Upper lobe of left lung (tissue), 6 donors: ENCODE data around the gene ERFE. TPM values are rescaled to one million over a fixed set of nuclear protein-coding genes. Genes with fewer than 3 reads are reported as not detected.

ENCODE experiments used
- ATAC-seq, 2 donors: fragments of 200-7000 bp; cut with Tn5 transposase; one replicate each; pipeline ENCODE4 v1.9.1; 2022; ENCODE audit warnings: mild to moderate bottlenecking in 2 of 2, moderate library complexity in 2 of 2; ENCODE audit not compliant: low FRiP score in 2 of 2
- DNase-seq, 2 donors: peaks; one replicate each; pipeline ENCODE4 v3.0.0-alpha.2; 2019 to 2020
- H3K27ac ChIP-seq, 4 donors: fragments of 200-600 bp; sonication (generic); one replicate each; pipeline ENCODE4 v1.5.1; 2016 to 2019
- H3K27me3 ChIP-seq, 4 donors: fragments of 200-600 bp; sonication (generic); one replicate each; pipeline ENCODE4 v1.5.1; 2017 to 2019
- H3K36me3 ChIP-seq, 4 donors: fragments of 200-600 bp; sonication (generic); one replicate each; pipeline ENCODE4 v1.5.1; 2016 to 2019
- H3K4me1 ChIP-seq, 4 donors: fragments of 200-600 bp; sonication (generic); one replicate each; pipeline ENCODE4 v1.5.1; 2018 to 2019
- H3K4me3 ChIP-seq, 4 donors: fragments of 200-600 bp; sonication (generic); one replicate each; pipeline ENCODE4 v1.5.1; 2017 to 2019; ENCODE audit warnings: mild to moderate bottlenecking in 2 of 4, moderate library complexity in 1 of 4
- H3K9me3 ChIP-seq, 4 donors: fragments of 200-600 bp; sonication (generic); one replicate each; pipeline ENCODE4 v1.5.1; 2018 to 2019
- EP300 ChIP-seq, 4 donors: sonication (generic); formaldehyde crosslinking; IDR thresholded peaks; one replicate each; pipeline ENCODE4 v1.5.1; 2017; ENCODE audit warnings: antibody characterized with exemption in 4 of 4, control low read depth in 2 of 4
- POLR2A ChIP-seq, 4 donors: fragments of 450-650 bp; IDR thresholded peaks; one replicate each; pipeline ENCODE4 v1.5.1; 2016 to 2017; ENCODE audit warnings: antibody characterized with exemption in 4 of 4, mild to moderate bottlenecking in 2 of 4
- POLR2AphosphoS5 ChIP-seq, 2 donors: sonication (generic); formaldehyde crosslinking; IDR thresholded peaks; one replicate each; pipeline ENCODE4 v1.5.1; 2017; ENCODE audit warnings: antibody characterized with exemption in 2 of 2
- WGBS, 2 donors: methylation state at CpG; one replicate each; pipeline ENCODE4 v1.1.5; 2017 to 2018; 5-methylcytosine and 5-hydroxymethylcytosine counted together
- total RNA-seq, 6 donors: library from RNA; depleted of rRNA in 4 of 6; stranded (reverse); fragments of >200 nt in 4 of 6; gene quantifications; one replicate each; pipeline versions ENCODE4 v1.1.0 to v1.2.1, GENCODE V29; 2016 to 2021
- TF ChIP-seq, protein P1 (sequence below), 6 experiments: fragments of 450-650 bp in 4 of 6; fragments of 200-600 bp in 2 of 6; sonication (generic) in 2 of 6; IDR thresholded peaks; one replicate each; pipeline ENCODE4 v1.5.1; 2016 to 2019; ENCODE audit warnings: antibody characterized with exemption in 6 of 6
- donor health status: DM: no; HTN: no; CAD: no; lungs with moderate emphysema.
- donor health status: DM: no; HTN: yes; CAD: no; lungs with severe emphysema.

ERFE gene
- total RNA-seq, 6 donors from 2014 or later, result 0.30 to 1.1 (median 0.43) TPM; not detected in 3

DNA sequence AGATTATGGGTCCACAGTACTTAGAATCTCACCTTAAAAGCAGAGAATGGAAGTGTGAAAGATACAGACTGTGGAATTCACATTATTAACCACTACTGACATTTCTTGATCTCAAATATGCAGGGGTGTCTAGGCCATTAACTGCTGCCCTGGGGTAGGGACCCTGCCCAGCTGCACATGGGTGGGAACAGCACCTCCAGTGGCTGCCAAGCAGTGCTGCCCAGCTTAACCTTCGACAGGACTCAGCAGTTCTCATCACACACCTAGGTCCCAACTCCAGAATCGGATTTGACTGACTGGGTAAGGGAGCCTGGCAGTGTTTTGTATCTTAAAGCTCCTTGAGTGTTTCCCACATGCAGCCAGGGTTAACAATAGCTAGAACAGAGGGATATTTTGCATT lies 14.9 kb downstream of the ERFE start:
- H3K4me3 ChIP-seq, result no peak overlapping the region

DNA sequence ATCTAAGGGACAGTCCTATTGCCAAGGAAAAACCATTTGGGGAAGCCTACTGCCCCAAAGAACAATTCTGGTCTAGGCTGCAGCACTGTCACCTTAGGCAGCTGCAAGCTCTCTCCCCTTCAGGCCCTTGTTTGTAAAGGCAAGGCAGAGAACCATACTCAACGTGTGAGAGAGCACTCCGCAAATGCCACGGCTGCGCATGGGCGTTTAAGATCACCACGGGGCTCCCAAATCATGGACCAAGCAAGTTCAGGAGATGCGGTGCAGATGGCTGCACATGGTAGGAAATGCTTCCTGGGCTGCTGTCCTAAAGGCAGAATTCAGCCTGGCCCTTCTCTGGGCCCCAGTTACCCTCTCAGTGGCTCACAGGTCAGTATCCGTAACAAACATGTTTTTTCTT lies 15.5 kb downstream of the ERFE start:
- Histone ChIP-seq H3K4me1 (peaks cover 7 to 15% (median 10%) of the 10 kb centered on the region in 4 donors), H3K9me3 (no peaks in the 10 kb centered on the region), H3K27me3 (no peaks in the 10 kb centered on the region), H3K27ac (no peak overlapping the region), H3K4me3 (no peak overlapping the region), H3K36me3 (peaks cover 20 to 95% (median 69%) of the 10 kb centered on the region in 4 donors)
- TF ChIP-seq, protein P1, sequence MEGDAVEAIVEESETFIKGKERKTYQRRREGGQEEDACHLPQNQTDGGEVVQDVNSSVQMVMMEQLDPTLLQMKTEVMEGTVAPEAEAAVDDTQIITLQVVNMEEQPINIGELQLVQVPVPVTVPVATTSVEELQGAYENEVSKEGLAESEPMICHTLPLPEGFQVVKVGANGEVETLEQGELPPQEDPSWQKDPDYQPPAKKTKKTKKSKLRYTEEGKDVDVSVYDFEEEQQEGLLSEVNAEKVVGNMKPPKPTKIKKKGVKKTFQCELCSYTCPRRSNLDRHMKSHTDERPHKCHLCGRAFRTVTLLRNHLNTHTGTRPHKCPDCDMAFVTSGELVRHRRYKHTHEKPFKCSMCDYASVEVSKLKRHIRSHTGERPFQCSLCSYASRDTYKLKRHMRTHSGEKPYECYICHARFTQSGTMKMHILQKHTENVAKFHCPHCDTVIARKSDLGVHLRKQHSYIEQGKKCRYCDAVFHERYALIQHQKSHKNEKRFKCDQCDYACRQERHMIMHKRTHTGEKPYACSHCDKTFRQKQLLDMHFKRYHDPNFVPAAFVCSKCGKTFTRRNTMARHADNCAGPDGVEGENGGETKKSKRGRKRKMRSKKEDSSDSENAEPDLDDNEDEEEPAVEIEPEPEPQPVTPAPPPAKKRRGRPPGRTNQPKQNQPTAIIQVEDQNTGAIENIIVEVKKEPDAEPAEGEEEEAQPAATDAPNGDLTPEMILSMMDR (IDR thresholded peaks at IDR 0.05), result no peak
- no peak for TF ChIP-seq POLR2AphosphoS5 (IDR thresholded peaks at IDR 0.05)
- TF ChIP-seq POLR2A (IDR thresholded peaks at IDR 0.05), result no peak
- TF ChIP-seq EP300 (IDR thresholded peaks at IDR 0.05), result no peak
- WGBS, 2 donors, result 90 to 92% methylated on average over 8 of the region's 8 CpGs
- ATAC-seq, result no peak
- DNase-seq, result no peak

More for the DNA sequence above, 14.9 kb downstream of the ERFE start:
- 85% methylated on average over 2 of the region's 2 CpGs; no CpG with 5 or more reads in 1 of the 2 donors for WGBS, 2 donors
- Histone ChIP-seq H3K27me3 (no peaks in the 10 kb centered on the region), H3K36me3 (peaks cover 16 to 95% (median 65%) of the 10 kb centered on the region in 4 donors), H3K4me1 (peaks cover 10 to 20% (median 12%) of the 10 kb centered on the region in 4 donors), H3K9me3 (no peaks in the 10 kb centered on the region), H3K27ac (no peak overlapping the region)
- TF ChIP-seq POLR2A (IDR thresholded peaks at IDR 0.05) (no peak), POLR2AphosphoS5 (IDR thresholded peaks at IDR 0.05) (no peak), EP300 (IDR thresholded peaks at IDR 0.05) (no peak)
- TF ChIP-seq, protein P1 (IDR thresholded peaks at IDR 0.05), result no peak
- ATAC-seq (no peak), DNase-seq (no peak)

DNA sequence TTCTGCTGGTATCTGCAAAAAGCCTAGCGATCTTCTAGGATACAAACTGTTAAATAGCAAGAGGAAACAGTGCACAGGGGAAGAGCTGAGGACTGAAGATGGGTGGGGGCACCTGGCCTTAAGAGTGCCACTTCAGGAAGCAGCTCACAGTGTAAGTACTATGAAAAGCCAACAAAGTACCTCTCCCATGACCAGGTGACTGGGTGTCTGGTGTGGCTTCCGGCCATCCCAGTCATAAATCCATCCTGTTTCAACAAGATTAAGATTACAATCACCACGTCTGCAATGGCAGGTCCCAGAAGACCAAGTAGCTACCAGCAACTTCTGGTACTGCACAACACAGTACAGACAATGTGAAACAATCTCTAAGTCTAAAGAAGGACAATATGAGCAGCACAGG lies 15.9 kb downstream of the ERFE start:
- no peak for DNase-seq
- 74 to 80% methylated on average over 3 of the region's 3 CpGs for WGBS, 2 donors
- H3K4me1 ChIP-seq, result peaks cover 5 to 12% (median 9%) of the 10 kb centered on the region in 4 donors

GRCh38 chr2:238176613-238177012 lies 17.8 kb downstream of the ERFE start:
- H3K27ac ChIP-seq, result no peak overlapping the region
- H3K4me3 ChIP-seq, result no peak overlapping the region
- H3K27me3 ChIP-seq, result no peaks in the 10 kb centered on the region
- DNase-seq (no peak), ATAC-seq (no peak)
- TF ChIP-seq EP300 (IDR thresholded peaks at IDR 0.05) (no peak), POLR2AphosphoS5 (IDR thresholded peaks at IDR 0.05) (no peak), POLR2A (IDR thresholded peaks at IDR 0.05) (no peak)
- TF ChIP-seq, protein P1 (IDR thresholded peaks at IDR 0.05), result no peak
- peaks cover 29 to 95% (median 79%) of the 10 kb centered on the region in 4 donors for H3K36me3 ChIP-seq
- peaks cover 0 to 3% (median 0%) of the 10 kb centered on the region in 4 donors for H3K4me1 ChIP-seq
- H3K9me3 ChIP-seq, result no peaks in the 10 kb centered on the region

More for the DNA sequence above, 15.9 kb downstream of the ERFE start:
- no peak overlapping the region for H3K27ac ChIP-seq
- no peak for TF ChIP-seq EP300 (IDR thresholded peaks at IDR 0.05)
- no peak for TF ChIP-seq POLR2A (IDR thresholded peaks at IDR 0.05)
- TF ChIP-seq POLR2AphosphoS5 (IDR thresholded peaks at IDR 0.05), result no peak
- TF ChIP-seq, protein P1 (IDR thresholded peaks at IDR 0.05), result no peak
- no peaks in the 10 kb centered on the region for H3K27me3 ChIP-seq
- H3K9me3 ChIP-seq, result no peaks in the 10 kb centered on the region
- H3K4me3 ChIP-seq, result no peak overlapping the region
- no peak for ATAC-seq
- peaks cover 24 to 95% (median 71%) of the 10 kb centered on the region in 4 donors for H3K36me3 ChIP-seq

- peak in 1 of 2 donors; percentile 29 for DNase-seq
Measured at GRCh38 chr2:238180554-238180953, 21.8 kb downstream of the ERFE start.

More at GRCh38 chr2:238180554-238180953, 21.8 kb downstream of the ERFE start:
- Histone ChIP-seq H3K27me3 (no peaks in the 10 kb centered on the region), H3K4me3 (no peak overlapping the region), H3K27ac (no peak overlapping the region), H3K36me3 (peaks cover 60 to 97% (median 82%) of the 10 kb centered on the region in 4 donors), H3K4me1 (no peaks in the 10 kb centered on the region), H3K9me3 (no peaks in the 10 kb centered on the region)
- TF ChIP-seq POLR2AphosphoS5 (IDR thresholded peaks at IDR 0.05) (no peak), POLR2A (IDR thresholded peaks at IDR 0.05) (no peak), EP300 (IDR thresholded peaks at IDR 0.05) (no peak)
- TF ChIP-seq, protein P1 (IDR thresholded peaks at IDR 0.05), result no peak
- no peak for ATAC-seq
- 88 to 94% methylated on average over 5 of the region's 5 CpGs for WGBS, 2 donors
